SIG-M5 (cell line): ENCODE data around the gene CEACAM8.
"Not testable (repeated sequence)": the region's sequence is repeated elsewhere in the genome, so short reads cannot be mapped to it uniquely, and the experiment has no call there.

Experiments used
- DNase-seq: peaks from one replicate; lab custom pipeline; 2025; lab: John Stamatoyannopoulos, UW

CEACAM8 gene

DNA sequence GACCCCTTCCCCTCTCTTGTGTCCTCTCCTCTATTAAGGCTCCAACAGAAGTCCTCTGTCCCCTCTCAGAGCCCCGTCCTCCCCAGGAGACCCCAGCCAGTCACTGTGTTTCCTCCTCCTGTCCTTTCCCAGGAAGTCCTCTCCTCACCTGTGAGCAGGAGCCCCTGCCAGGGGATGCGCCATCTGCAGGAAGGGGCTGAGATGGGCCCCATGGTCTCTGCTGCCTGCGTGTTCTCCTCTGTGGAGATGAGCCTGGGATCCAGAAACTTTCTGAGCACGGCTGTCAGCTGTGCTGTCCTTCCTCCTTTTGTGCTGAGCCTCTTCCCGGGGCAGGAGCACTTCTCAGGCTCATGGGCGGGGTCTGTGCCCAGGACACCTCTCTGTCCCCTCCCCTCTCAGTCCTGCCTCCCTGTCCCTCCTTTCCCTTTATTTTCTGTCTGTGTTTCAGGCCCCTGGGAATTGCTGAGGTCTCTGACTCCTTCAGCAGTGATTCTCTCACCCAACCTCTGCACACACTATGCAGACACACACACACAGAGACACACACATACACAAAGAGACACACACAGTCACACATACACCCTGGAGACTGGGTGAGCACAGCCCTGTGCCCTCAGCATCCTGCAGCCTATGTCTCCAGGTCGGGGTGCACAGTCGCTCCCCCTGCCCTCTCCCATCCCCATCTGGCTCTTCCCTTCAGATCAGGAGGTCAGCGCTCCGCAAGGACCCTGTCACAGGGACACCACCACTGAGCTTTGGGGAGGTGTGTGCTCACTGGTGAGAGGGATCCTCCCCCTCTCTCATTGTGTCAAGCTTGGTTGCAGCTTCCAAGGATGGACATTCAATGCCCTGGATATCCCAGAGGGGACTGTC, at the start of gene CEACAM8:
TSS of gene CEACAM8 (minus strand) at position 308 of the 873 bp plus-strand sequence. CDS start at position 212, 96 bp downstream.
- DNase-seq, result no peak

DNA sequence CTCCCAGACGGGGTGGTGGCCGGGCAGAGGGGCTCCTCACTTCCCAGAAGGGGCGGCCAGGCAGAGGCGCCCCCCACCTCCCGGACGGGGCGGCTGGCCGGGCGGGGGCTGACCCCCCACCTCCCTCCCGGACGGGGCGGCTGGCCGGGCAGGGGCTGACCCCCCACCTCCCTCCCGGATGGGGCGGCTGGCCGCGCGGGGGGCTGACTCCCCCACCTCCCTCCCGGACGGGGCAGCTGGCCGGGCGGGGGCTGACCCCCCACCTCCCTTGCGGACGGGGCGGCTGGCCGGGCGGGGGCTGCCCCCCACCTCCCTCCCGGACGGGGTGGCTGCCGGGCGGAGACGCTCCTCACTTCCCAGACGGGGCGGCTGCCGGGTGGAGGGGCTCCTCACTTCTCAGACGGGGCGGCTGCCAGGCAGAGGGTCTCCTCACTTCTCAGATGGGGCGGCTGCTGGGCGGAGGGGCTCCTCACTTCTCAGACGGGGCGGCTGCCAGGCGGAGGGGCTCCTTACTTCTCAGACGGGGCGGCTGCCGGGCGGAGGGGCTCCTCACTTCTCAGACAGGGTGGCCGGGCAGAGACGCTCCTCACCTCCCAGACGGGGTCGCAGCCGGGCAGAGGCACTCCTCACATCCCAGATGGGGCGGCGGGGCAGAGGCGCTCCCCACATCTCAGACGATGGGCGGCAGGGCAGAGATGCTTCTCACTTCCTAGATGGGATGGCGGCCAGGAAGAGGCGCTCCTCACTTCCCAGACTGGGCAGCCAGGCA, 44.8 kb upstream of the CEACAM8 start:
- DNase-seq, result not testable (repeated sequence)

DNA sequence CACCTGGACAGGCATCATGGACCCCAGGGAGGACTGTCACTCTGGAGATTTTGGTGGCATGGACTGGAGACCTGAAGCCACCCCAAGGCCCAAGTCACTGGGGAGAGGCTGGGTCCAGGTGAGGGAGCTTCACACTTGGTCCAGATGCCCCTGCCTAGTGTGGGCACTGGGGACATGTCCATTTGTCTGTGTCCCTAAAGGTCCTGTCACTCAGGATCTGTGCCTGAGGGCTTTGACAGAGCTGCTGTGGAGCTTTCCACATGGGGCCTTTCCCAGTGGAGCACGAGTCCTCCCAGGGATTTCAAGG, 40.5 kb upstream of the CEACAM8 start:
- DNase-seq, result no peak

DNA sequence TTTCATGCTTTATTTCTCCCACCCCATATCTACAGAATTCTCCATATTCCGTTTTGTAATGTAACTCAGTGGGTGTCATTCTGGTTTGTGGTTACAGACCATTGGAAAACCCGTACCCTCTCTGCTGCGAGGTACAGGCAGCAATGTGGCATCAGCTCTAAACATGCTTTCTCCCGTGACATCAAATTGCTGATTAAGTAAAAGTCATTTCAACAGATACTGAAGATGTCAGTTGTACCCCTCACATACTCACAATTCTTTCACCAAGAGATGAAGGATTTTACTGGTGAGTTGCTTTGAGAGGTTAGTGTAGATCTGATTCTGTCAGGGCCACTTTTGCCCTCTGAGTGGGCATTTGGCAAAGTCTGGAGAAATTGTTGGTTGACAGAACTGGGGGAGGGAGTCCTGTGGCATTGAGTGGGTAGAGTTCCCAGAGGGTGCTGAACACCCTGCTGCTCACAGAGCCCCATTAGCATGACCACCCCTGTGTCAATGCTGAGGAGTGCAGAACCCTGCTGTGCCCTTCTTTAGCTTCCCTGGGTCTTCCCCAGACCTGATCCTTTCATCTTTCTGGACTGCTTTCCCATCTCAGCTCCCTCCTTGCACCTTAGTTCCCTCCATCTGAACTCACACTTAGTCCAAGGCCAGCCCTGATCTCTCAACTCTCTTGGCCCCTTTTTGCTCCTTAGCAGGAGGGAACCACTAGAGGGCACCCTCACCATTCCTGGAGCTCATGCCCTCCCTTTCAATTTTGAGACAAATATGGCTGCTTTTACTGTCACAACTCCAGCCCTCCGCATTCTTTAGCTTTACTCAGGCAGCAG, 39.9 kb upstream of the CEACAM8 start:
- DNase-seq, result no peak

DNA sequence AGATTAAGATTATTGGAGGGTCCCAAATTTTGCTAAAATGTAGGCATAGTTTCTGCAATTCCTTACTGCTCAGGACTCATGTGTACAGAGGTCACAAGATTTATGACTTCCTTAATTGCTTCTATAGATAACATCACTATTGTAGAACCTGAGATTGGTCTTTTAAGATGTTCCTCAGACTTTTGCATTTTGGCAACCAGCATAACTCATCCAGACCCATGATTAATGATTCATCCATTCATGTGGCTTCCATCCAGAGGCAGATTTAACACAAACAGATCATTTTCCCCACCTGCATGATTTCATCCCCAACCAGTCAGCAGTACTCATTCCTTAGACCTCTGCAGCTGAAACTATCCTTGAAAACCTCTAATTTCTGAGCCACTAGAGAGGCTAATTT, 34.5 kb upstream of the CEACAM8 start:
- no peak for DNase-seq

DNA sequence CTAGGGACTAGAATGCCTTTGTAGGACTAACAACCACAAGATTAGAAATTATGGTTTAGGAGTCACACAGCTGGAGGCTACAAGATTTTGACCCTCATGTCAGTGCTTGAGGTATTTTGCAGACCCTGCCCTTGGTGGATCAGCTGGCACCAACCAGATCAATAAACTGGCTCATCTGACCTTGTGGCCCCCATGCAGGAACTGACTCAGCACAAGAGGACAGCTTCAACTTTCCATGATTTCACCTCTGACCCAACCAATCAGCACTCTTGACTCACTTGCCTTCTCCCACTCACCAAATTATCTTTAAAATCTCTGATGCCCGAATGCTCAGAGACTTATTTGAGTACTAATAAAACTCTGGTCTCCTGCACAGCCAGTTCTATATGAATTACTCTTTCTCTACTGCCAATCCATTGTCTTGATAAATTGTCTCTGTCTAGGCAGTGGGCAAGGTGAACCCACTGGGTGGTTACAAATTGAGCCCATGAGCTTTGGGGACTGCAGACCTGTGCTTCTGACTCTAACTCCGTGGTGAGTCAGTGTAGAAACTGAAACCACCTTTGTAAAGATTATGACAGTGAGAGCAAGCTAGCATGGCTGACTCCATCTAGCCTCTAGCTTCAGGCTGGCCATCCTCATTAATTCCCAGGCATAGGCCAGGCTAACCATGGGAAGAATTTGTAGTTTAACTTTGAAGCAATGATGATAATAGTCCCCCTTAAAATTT, 33.9 kb upstream of the CEACAM8 start:
- DNase-seq, result no peak

DNA sequence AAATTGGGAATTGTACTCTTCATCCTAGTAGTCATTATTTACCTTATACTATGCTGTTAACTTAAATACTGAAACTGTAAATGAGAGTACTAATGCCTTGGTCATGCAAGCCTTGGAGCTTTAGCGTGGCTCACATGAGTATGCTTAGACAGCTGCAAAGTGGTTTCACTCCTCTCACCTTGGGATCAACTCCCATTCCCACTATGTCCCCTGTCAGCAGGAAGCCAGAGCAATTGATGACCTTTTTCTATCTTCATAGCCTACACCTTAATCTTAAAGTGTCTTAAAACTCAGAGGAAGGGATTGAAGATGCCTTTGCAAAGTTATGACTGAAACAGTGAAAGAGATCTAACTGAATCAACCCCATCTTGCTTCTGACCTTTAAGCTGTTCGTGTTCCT, 33.2 kb upstream of the CEACAM8 start:
- DNase-seq, result no peak

DNA sequence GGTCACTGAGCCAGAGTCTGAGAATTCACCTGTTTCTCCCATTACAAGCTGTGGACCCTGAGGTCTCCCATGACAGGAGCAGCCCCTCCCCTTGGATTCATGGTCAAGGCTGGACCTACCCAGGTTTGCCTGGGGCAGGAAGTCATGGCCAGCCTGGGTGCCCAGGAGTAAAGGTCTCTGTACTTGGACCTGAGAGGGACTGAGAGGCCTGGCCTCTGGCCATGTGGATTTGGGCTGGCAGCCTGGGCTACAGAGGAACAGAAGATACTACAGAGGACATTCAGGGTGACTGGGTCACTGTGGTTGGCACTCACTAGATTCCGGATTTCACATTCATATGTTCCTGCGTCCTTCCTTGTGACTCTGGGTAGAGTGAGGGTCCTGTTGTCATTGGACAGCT, 31.5 kb upstream of the CEACAM8 start:
- no peak for DNase-seq

DNA sequence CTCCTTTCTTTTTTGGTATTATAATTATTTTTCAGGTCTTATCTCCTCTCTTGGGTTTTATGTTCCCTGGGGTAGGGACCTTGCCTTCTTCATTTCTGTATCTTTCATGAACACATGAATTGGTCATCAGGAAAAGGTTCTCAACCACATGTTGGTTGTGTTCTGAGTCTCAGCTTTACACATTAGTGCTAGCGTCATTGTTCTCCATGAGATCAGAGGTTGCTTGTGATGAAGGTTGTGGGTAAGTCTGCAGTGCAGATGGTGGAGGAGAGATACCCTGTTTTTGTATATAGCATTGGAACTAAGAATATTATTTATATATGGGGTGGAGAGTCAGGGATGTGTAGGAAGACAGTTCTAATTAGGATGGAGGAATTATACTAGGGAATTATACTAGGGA, 24.5 kb upstream of the CEACAM8 start:
- DNase-seq, result no peak

DNA sequence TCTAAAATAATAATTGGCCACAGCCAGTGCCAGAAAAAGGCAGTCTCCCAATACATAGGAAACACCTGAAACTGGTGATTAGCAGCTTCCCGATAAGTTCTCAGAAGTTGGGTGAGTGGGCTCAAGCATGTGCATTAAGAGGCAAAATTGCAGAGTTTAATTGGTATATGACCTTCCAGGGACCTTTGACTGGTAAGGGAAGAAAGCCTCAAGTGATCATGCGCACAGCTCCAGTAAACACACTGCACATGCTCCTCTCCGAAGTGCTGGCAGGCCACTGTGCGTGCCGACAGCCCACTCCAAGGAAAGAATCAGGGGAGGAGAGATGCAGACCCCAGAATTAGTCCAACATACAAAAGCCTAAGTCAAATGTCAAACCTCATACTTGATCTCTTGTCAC, 18.9 kb upstream of the CEACAM8 start:
- DNase-seq, result no peak

DNA sequence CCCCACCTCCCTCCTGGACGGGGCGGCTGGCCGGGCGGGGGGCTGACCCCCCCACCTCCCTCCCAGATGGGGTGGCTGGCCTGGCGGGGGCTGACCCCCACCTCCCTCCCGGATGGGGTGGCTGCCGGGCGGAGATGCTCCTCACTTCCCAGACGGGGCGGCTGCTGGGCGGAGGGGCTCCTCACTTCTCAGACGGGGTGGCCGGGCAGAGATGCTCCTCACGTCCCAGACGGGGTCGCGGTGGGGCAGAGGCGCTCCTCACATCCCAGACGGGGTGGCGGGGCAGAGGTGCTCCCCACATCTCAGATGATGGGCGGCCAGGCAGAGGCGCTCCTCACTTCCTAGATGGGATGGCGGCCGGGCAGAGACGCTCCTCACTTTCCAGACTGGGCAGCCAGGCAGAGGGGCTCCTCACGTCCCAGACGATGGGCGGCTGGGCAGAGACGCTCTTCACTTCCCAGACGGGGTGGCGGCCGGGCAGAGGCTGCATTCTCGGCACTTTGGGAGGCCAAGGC, 15.7 kb upstream of the CEACAM8 start:
- DNase-seq, result not testable (repeated sequence)

DNA sequence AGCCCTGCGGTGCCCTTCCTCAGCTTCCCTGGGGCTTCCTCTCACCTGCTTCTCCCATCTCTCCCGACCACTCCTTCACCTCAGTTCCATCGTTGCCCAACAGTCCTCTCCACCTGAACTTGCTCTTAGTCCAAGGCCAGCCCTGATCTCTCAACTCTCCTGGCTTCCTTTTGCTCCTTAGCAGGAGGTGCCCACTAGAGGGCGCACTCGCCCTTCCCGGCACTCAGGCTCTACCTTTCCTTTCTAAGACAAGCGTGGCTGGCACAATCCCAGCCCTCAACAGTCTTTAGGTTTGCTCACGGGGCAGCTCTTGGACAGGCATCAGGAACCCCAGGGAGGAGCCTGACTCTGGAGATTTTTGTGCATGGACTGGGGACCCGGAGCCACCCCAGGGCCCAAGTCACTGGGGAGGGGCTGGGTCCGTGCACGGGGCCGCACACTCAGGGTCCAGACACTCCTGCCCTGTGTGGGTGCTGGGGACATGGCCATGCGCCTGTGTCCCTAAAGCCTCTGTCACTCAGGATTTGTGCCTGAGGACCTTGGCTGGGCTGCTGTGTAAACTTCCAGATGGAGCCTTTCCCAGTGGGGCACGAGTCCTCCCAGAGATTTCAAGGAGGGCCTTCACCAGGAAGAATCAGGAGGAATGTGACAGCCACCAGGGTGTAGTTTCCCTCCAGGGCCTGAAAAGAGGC, 12.1 kb upstream of the CEACAM8 start:
- no peak for DNase-seq

DNA sequence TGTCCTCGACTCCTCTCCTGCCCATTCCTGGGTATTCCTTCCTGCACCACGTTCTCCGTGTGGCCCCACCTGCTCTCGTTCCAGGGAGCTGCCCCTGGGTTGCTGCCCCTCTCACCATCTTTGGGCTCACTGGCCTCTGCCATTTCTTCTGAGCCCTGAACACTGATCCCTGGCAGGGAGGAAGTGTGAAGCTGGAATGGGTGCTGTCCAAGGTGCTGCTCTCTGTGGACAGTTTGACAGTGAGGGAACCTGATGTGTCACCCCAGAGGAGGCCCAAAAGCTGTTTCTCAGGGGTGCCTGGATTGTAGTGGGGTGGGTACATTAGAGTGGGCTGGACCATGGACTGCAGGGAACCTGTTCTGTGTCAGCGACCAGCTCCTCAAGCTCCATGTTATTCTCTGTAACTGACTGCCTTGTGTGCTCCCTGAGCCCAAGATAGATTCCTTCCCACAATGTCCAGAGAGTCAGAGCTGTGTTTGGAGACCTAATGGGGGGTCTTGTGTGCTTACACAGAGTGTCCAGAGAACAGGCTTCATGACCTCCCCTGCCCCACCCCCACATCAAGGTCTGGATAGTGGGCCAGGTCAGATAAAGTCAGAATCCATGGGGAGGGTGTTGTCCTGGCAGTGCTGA, 7.2 kb upstream of the CEACAM8 start:
- no peak for DNase-seq

DNA sequence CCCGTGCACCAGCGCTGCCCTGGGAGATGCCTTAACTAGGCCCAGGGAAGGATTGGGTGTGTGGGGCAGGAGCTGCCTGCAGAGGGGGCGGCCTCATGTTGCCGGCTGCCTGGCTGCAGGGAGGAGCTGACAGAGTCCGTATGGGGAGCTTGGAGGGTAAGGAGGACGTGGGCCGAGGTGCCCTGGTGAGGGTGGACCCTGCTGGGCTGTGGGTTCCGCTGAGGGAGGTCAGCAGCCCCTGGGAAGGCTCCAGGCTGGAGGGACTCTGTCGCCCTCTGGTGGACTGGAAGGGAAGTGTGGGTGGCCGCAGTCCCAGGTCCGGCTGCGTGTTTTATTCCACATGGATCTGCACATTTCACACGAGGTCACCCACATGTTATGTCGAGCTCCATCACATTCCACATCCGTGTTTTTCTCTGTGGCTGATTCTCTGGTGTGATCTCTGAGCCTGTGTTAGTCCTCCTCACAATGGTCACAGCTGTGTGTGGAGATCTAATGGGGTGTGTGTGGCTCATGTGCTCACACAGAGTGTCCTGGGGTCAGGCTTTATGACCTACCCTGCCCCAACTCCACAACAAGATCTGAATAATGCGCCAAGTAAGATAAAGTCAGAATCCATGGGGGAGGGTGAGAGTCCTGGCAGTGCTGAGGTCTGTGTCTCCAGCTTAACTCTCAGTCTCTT, 1.8 kb upstream of the CEACAM8 start:
- DNase-seq, result no peak

DNA sequence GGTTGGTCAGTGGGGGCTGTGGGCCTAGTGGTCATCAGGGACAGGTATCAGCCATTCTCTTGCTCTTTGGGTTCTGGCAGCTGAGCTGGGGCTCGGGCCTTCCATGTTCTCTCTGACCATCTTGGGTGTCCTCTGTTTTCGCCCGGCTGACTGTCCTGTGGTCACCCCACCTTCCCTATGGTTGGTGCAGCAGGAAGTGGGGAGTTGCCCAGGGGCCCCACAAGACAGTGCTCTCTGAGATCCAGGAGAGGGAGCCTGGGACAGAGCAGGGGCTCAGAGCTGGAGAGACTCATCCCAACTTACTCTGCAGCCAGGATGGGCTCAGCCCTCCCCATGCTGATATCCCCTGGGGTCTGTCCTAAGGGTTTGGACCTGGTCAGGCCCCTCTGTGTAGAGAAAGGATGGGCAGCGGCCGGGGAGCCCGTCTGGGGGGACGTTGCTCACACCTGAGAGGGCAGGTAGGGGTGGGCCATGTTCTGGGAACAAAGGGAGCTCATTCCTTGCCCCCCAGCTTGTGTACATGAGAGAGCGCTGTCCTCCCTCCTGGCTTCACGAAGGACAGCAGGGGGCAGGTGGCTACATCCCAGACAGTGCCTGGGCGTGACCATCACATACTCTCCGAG, 937 bp upstream of the CEACAM8 start:
- no peak for DNase-seq

DNA sequence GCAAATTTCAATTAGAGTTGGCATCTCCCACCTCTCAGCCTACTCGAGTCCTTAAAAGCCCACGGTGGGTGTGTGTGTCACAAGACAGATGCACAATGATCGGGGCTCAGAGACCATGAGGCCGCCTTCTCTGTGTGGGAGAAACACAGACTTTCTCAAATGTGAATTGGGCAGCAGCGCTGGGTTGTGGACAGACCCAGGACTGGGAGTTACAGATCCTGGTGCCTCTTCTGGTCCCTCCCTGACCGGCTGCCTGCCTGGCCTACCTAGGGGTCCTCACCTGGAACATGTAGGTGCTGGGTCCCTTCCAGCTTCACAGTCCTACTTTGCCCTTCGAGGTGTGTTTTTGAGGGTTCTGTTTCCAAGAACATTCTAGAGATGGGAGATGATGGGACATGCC, 4.9 kb downstream of the CEACAM8 start:
- DNase-seq, result no peak

DNA sequence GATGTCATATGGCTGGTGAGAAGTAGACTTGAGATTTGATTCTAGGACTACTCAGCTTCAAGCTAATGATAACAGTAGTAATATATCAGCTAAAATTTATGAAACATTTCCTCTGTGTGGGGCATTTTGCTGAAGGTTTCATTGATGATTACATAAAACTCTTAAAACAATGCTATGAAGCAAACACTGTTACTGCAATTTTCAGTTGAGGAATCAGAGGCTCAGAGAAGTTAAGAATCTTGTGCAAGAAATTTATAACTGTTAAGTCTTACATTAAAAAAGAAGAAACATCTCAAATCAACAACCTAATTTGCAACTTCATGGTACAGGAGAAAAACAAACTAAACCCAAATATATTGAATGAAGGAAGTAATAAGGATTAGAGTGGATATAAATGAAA, 10.3 kb downstream of the CEACAM8 start:
- DNase-seq, result no peak

DNA sequence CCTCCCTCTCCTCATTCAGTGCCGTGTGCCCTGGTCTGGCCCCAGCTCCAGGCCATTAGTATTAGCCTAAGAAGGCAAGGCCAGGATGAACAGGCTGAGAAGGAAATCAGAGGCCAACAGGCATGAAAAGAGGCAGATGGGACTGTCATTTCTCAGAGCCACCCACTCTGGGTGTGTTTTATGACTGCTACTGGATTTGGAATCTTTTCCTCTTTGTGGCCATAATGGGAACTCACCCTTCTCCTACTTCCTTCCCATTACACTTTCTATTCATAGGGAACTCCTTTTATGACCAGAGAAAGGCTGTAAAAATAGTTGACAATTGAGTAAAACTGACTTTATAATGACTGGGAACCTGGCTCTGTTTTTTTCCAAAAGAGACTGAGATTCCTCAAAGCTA, 17.7 kb downstream of the CEACAM8 start:
- no peak for DNase-seq

DNA sequence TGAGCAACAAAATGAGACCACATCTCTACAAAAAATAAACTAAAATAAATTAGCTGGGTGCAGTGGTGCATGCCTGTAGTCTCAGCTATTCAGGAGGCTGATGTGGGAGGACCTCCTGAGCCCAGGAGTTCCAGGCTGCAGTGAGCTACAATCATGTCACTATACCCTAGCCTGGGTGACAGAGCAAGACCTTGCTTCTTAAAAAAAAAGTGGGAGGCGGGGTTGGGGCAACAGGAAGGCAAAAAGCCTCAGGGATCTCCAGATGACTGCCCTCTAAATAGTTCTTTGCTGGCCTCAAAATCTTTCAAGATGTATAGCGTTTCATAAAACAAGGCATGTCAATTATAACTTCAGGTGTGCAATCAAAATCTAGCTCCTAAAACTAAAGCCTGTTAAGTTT, 18.5 kb downstream of the CEACAM8 start:
- DNase-seq, result no peak

DNA sequence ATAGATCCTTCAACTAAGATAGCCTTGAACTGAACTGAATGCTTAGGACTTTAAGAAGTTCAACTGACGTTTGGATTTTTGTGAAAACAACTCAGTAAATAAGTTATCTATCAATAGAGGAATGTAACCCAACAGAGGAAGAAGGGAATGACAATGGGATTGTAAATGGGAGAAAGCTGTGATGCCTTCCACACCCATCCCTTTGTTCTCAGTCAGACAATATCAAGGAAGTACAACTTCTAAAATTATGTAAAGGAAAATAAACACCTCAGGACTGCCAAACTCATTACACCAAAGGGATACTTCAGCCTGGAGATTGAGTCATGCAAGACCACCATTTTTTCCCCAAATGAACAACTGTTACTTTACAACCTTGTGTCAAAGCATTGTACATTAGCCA, 21.1 kb downstream of the CEACAM8 start:
- DNase-seq, result no peak
